ENCODE measurements around the gene FIGN. TPM values are rescaled to one million over a fixed set of nuclear protein-coding genes. Genes with fewer than 3 reads are reported as not detected.

Gene FIGN
- total RNA-seq, 1 experiment from 2014 or later, result 19.4 TPM

- TF ChIP-seq NR2C2 (CRISPR knock-in tag; IDR thresholded peaks at IDR 0.05) (no peak), MYBL2 (CRISPR knock-in tag; IDR thresholded peaks at IDR 0.05) (no peak), AFF4 (CRISPR knock-in tag; IDR thresholded peaks at IDR 0.05; ENCODE audit: borderline replicate concordance) (no peak), ESRRA (CRISPR knock-in tag; IDR thresholded peaks at IDR 0.05; ENCODE audit: borderline replicate concordance) (no peak), ZNF121 (CRISPR knock-in tag; IDR thresholded peaks at IDR 0.05) (no peak), NFYB (CRISPR knock-in tag; conservative IDR thresholded peaks at IDR 0.05; ENCODE audit: low read depth) (no peak), STAT6 (CRISPR knock-in tag; conservative IDR thresholded peaks at IDR 0.05; ENCODE audit: low read depth) (no peak), SMAD4 (CRISPR knock-in tag; IDR thresholded peaks at IDR 0.05) (no peak), SP1 (CRISPR knock-in tag; conservative IDR thresholded peaks at IDR 0.05) (no peak), ATF1 (CRISPR knock-in tag; IDR thresholded peaks at IDR 0.05) (no peak), ZSCAN18 (CRISPR knock-in tag; IDR thresholded peaks at IDR 0.05) (no peak), ZNF671 (CRISPR knock-in tag; IDR thresholded peaks at IDR 0.05) (no peak)
These were observed 124.8 kb downstream of the FIGN start for GRCh38 chr2:163610817-163611556.

GRCh38 chr2:163607630-163608029 lies 128.2 kb downstream of the FIGN start:
- ChIA-PET POLR2A (no interaction called here), CTCF (no interaction called here)
- DNase-seq (ENCODE audit: low spot score), result no peak
- no peaks in the 10 kb centered on the region for H3K9me3 Mint-ChIP-seq
- H3K27ac Mint-ChIP-seq, result no peak overlapping the region
- peaks cover 30% of the 10 kb centered on the region for H3K4me1 Mint-ChIP-seq
- TF ChIP-seq ZBTB21 (CRISPR knock-in tag; IDR thresholded peaks at IDR 0.05; ENCODE audit: borderline replicate concordance) (no peak), MLX (CRISPR knock-in tag; IDR thresholded peaks at IDR 0.05) (no peak), CBFB (CRISPR knock-in tag; IDR thresholded peaks at IDR 0.05; ENCODE audit: low read depth) (no peak), ZNF423 (CRISPR knock-in tag; IDR thresholded peaks at IDR 0.05) (no peak), ATF6 (CRISPR knock-in tag; IDR thresholded peaks at IDR 0.05) (no peak), RELA (CRISPR knock-in tag; IDR thresholded peaks at IDR 0.05; ENCODE audit: borderline replicate concordance) (no peak), SP1 (CRISPR knock-in tag; conservative IDR thresholded peaks at IDR 0.05) (no peak), GABPB1 (CRISPR knock-in tag; IDR thresholded peaks at IDR 0.05) (no peak), ATF1 (CRISPR knock-in tag; IDR thresholded peaks at IDR 0.05) (no peak), NR1H2 (CRISPR knock-in tag; IDR thresholded peaks at IDR 0.05) (no peak), HMGA2 (CRISPR knock-in tag; IDR thresholded peaks at IDR 0.05) (no peak), E2F1 (CRISPR knock-in tag; IDR thresholded peaks at IDR 0.05) (no peak)
- no peak for ATAC-seq
- no peaks in the 10 kb centered on the region for H3K27me3 Mint-ChIP-seq (ENCODE audit: low read depth)
- H3K4me3 Mint-ChIP-seq, result no peak overlapping the region
- peaks cover 12% of the 10 kb centered on the region for H3K36me3 Mint-ChIP-seq

More at GRCh38 chr2:163610817-163611556, 124.8 kb downstream of the FIGN start:
- ChIA-PET POLR2A (no interaction called here), CTCF (interaction anchor here (0.7 to 1.8 kb wide), 10 partner anchors 10 to 442 kb away, joined by 3 to 14 read pairs (median 4); partner anchors contain the start of gene FIGN)
- Mint-ChIP-seq H3K9me3 (no peaks in the 10 kb centered on the region), H3K4me3 (no peak overlapping the region), H3K4me1 (peaks cover 18% of the 10 kb centered on the region), H3K27me3 (ENCODE audit: low read depth) (no peaks in the 10 kb centered on the region), H3K36me3 (peaks cover 12% of the 10 kb centered on the region), H3K27ac (peak overlapping the region; percentile 41; the same call in 1 of the 2 replicates)
- ATAC-seq (peak; percentile 92), DNase-seq (ENCODE audit: low spot score) (peak; percentile 53)
